ENCODE data around the gene SPZ1.

- TF ChIP-seq, protein P1, sequence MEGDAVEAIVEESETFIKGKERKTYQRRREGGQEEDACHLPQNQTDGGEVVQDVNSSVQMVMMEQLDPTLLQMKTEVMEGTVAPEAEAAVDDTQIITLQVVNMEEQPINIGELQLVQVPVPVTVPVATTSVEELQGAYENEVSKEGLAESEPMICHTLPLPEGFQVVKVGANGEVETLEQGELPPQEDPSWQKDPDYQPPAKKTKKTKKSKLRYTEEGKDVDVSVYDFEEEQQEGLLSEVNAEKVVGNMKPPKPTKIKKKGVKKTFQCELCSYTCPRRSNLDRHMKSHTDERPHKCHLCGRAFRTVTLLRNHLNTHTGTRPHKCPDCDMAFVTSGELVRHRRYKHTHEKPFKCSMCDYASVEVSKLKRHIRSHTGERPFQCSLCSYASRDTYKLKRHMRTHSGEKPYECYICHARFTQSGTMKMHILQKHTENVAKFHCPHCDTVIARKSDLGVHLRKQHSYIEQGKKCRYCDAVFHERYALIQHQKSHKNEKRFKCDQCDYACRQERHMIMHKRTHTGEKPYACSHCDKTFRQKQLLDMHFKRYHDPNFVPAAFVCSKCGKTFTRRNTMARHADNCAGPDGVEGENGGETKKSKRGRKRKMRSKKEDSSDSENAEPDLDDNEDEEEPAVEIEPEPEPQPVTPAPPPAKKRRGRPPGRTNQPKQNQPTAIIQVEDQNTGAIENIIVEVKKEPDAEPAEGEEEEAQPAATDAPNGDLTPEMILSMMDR (conservative IDR thresholded peaks at IDR 0.05): no peak
- no peak for TF ChIP-seq ZFX (IDR thresholded peaks at IDR 0.05)
Observed at GRCh38 chr5:80348171-80348570, 28.4 kb downstream of the SPZ1 start.
